HepG2 (cell line): ENCODE data around the gene IKZF5. TPM values are rescaled to one million over a fixed set of nuclear protein-coding genes. Genes with fewer than 3 reads are reported as not detected.

ENCODE experiments used
- FOXC1 ChIP-seq: sonication (generic); formaldehyde crosslinking; IDR thresholded peaks from 2 replicates; pipeline ENCODE4 v1.8.0; 2022; ENCODE audit warnings: mild to moderate bottlenecking, missing genetic modification reagents, borderline replicate concordance
- GABPB1 ChIP-seq: IDR thresholded peaks from 2 replicates; pipeline ENCODE4 v1.6.1; 2016; ENCODE audit warnings: mild to moderate bottlenecking, missing genetic modification reagents, moderate library complexity, missing compliant biosample characterization
- HBP1 ChIP-seq: IDR thresholded peaks from 2 replicates; pipeline ENCODE4 v1.6.1; 2016; ENCODE audit warnings: low read depth, control low read depth
- HOXA3 ChIP-seq: sonication (generic); formaldehyde crosslinking; IDR thresholded peaks from 2 replicates; pipeline ENCODE4 v1.5.0; 2020; ENCODE audit warnings: missing genetic modification reagents
- HOXA7 ChIP-seq: sonication (generic); formaldehyde crosslinking; IDR thresholded peaks from 2 replicates; pipeline ENCODE4 v1.8.1; 2022; ENCODE audit warnings: mild to moderate bottlenecking, missing genetic modification reagents, moderate library complexity
- KAT8 ChIP-seq: IDR thresholded peaks from 2 replicates; pipeline ENCODE4 v1.6.1; 2016; ENCODE audit warnings: missing genetic modification reagents, missing compliant biosample characterization
- MEIS1 ChIP-seq: sonication (generic); formaldehyde crosslinking; IDR thresholded peaks from 2 replicates; pipeline ENCODE4 v1.9.0; 2021; ENCODE audit warnings: mild to moderate bottlenecking, missing genetic modification reagents, moderate library complexity, borderline replicate concordance
- MIXL1 ChIP-seq: IDR thresholded peaks from 2 replicates; pipeline ENCODE4 v1.6.1; 2016
- MLLT10 ChIP-seq: sonication (generic); formaldehyde crosslinking; IDR thresholded peaks from 2 replicates; pipeline ENCODE4 v1.4.0; 2020; ENCODE audit warnings: missing genetic modification reagents
- PBX3 ChIP-seq: sonication (generic); formaldehyde crosslinking; IDR thresholded peaks from 2 replicates; pipeline ENCODE4 v1.8.1; 2023; ENCODE audit warnings: missing genetic modification reagents, inconsistent platforms, borderline replicate concordance
- PHF21A ChIP-seq: sonication (generic); formaldehyde crosslinking; IDR thresholded peaks from 2 replicates; pipeline ENCODE4 v1.5.0; 2020; ENCODE audit warnings: mild to moderate bottlenecking, missing genetic modification reagents
- POLR2AphosphoS5 ChIP-seq: IDR thresholded peaks from 2 replicates; pipeline ENCODE4 v1.6.1; 2012; ENCODE audit warnings: low read depth, low read length
- WIZ ChIP-seq: sonication (generic); formaldehyde crosslinking; IDR thresholded peaks from 2 replicates; pipeline ENCODE4 v1.5.1; 2020; ENCODE audit warnings: mild to moderate bottlenecking, missing genetic modification reagents
- ZBTB7A ChIP-seq: sonication (generic); formaldehyde crosslinking; IDR thresholded peaks from 2 replicates; pipeline ENCODE4 v1.8.0; 2022; ENCODE audit warnings: mild to moderate bottlenecking, missing genetic modification reagents
- ZNF225 ChIP-seq: sonication (generic); formaldehyde crosslinking; IDR thresholded peaks from 2 replicates; pipeline ENCODE4 v1.4.0; 2020; ENCODE audit warnings: mild to moderate bottlenecking, missing genetic modification reagents
- polyA plus RNA-seq, 8 experiments: library from polyadenylated mRNA; depleted of rRNA in 3 of 8; stranded (reverse) in 7 of 8; unstranded in 1 of 8; fragments of >200 nt; fragmentation: Illumina TruSeq in 4 of 8; extraction: Trizol in 4 of 8; gene quantifications; 2 replicates each; pipeline versions ENCODE4 v1.2.1 to v1.2.3, GENCODE V29; 2011 to 2016; ENCODE audit warnings: low read depth in 4 of 8, missing spikeins in 1 of 8, mixed read lengths in 1 of 8; ENCODE audit not compliant: insufficient read depth in 1 of 8
- total RNA-seq, 5 experiments: library from RNA; depleted of rRNA; stranded (reverse); fragments of >200 nt; fragmentation: Illumina TruSeq; extraction: Trizol; gene quantifications; 2 replicates each; pipeline ENCODE4 v1.2.3, GENCODE V29; 2016; ENCODE audit warnings: low read depth in 1 of 5
- TF ChIP-seq, protein P1 (sequence below): sonication (generic); formaldehyde crosslinking; IDR thresholded peaks from 2 replicates; pipeline ENCODE4 v1.8.1; 2022; ENCODE audit warnings: low read depth, mild to moderate bottlenecking, missing genetic modification reagents
- TF ChIP-seq, protein P2 (sequence below): sonication (generic); formaldehyde crosslinking; IDR thresholded peaks from 2 replicates; pipeline ENCODE4 v1.5.1; 2020; ENCODE audit warnings: mild to moderate bottlenecking, missing genetic modification reagents, borderline replicate concordance

The IKZF5 gene
- total and polyA plus RNA-seq, 2 of the 13 experiments (the other 11 are each of a cell fraction or from before 2014, with no cell fraction given), result 3.7 to 12.0 TPM

GRCh38 chr10:123008355-123009104, at the start of gene IKZF5, which contains the start of gene ACADSB (continued):
- TF ChIP-seq HOXA7 (CRISPR knock-in tag), result no peak
- peak; percentile 52 for TF ChIP-seq MIXL1
- no peak for TF ChIP-seq ZBTB7A (CRISPR knock-in tag)
- peak; percentile 40; the same call in 1 of the 2 replicates for TF ChIP-seq PHF21A (CRISPR knock-in tag)
- no peak for TF ChIP-seq MEIS1
- peak; percentile 82 for TF ChIP-seq KAT8 (CRISPR knock-in tag)
- peak; percentile 99 for TF ChIP-seq POLR2AphosphoS5
- TF ChIP-seq, protein P1, sequence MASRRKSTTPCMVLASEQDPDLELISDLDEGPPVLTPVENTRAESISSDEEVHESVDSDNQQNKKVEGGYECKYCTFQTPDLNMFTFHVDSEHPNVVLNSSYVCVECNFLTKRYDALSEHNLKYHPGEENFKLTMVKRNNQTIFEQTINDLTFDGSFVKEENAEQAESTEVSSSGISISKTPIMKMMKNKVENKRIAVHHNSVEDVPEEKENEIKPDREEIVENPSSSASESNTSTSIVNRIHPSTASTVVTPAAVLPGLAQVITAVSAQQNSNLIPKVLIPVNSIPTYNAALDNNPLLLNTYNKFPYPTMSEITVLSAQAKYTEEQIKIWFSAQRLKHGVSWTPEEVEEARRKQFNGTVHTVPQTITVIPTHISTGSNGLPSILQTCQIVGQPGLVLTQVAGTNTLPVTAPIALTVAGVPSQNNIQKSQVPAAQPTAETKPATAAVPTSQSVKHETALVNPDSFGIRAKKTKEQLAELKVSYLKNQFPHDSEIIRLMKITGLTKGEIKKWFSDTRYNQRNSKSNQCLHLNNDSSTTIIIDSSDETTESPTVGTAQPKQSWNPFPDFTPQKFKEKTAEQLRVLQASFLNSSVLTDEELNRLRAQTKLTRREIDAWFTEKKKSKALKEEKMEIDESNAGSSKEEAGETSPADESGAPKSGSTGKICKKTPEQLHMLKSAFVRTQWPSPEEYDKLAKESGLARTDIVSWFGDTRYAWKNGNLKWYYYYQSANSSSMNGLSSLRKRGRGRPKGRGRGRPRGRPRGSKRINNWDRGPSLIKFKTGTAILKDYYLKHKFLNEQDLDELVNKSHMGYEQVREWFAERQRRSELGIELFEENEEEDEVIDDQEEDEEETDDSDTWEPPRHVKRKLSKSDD (CRISPR knock-in tag), result peak; percentile 74; the same call in 1 of the 2 replicates
- TF ChIP-seq HBP1, result peak; percentile 61; the same call in 1 of the 2 replicates
- peak; percentile 73 for TF ChIP-seq GABPB1
- peak; percentile 18; the same call in 1 of the 2 replicates for TF ChIP-seq FOXC1 (CRISPR knock-in tag)
- TF ChIP-seq WIZ (CRISPR knock-in tag), result peak; percentile 88; the same call in 1 of the 2 replicates
- TF ChIP-seq MLLT10 (CRISPR knock-in tag), result no peak
- TF ChIP-seq, protein P2, sequence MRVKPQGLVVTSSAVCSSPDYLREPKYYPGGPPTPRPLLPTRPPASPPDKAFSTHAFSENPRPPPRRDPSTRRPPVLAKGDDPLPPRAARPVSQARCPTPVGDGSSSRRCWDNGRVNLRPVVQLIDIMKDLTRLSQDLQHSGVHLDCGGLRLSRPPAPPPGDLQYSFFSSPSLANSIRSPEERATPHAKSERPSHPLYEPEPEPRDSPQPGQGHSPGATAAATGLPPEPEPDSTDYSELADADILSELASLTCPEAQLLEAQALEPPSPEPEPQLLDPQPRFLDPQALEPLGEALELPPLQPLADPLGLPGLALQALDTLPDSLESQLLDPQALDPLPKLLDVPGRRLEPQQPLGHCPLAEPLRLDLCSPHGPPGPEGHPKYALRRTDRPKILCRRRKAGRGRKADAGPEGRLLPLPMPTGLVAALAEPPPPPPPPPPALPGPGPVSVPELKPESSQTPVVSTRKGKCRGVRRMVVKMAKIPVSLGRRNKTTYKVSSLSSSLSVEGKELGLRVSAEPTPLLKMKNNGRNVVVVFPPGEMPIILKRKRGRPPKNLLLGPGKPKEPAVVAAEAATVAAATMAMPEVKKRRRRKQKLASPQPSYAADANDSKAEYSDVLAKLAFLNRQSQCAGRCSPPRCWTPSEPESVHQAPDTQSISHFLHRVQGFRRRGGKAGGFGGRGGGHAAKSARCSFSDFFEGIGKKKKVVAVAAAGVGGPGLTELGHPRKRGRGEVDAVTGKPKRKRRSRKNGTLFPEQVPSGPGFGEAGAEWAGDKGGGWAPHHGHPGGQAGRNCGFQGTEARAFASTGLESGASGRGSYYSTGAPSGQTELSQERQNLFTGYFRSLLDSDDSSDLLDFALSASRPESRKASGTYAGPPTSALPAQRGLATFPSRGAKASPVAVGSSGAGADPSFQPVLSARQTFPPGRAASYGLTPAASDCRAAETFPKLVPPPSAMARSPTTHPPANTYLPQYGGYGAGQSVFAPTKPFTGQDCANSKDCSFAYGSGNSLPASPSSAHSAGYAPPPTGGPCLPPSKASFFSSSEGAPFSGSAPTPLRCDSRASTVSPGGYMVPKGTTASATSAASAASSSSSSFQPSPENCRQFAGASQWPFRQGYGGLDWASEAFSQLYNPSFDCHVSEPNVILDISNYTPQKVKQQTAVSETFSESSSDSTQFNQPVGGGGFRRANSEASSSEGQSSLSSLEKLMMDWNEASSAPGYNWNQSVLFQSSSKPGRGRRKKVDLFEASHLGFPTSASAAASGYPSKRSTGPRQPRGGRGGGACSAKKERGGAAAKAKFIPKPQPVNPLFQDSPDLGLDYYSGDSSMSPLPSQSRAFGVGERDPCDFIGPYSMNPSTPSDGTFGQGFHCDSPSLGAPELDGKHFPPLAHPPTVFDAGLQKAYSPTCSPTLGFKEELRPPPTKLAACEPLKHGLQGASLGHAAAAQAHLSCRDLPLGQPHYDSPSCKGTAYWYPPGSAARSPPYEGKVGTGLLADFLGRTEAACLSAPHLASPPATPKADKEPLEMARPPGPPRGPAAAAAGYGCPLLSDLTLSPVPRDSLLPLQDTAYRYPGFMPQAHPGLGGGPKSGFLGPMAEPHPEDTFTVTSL (CRISPR knock-in tag), result peak; percentile 46; the same call in 1 of the 2 replicates
- peak; percentile 89; the same call in 1 of the 2 replicates for TF ChIP-seq ZNF225 (CRISPR knock-in tag)
- no peak; the same call in 1 of the 2 replicates for TF ChIP-seq PBX3 (CRISPR knock-in tag)
- TF ChIP-seq HOXA3 (CRISPR knock-in tag), result peak; percentile 91
